ENCODE measurements around the gene EFCAB8.

Gene EFCAB8

DNA sequence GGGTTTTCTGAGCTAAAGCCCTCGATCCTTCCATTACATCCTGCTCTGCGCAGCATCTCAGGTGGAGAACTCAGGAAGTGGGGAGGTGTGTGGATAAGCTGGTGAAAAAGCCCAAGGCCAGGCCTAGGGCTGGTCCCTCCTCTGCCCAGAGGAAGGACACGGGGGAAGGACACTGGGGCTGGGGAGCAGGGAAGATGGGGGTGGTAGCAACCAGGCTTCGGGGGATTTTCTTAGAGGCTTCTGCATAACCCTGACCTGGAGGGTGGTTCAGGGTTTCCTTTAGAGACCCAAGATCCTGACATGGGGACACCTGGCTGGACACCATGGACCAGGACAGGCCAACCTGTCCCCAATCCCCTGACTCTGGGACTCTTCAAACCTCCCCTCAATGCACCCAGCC, 107.7 kb downstream of the EFCAB8 start:
- TF ChIP-seq, protein P1, sequence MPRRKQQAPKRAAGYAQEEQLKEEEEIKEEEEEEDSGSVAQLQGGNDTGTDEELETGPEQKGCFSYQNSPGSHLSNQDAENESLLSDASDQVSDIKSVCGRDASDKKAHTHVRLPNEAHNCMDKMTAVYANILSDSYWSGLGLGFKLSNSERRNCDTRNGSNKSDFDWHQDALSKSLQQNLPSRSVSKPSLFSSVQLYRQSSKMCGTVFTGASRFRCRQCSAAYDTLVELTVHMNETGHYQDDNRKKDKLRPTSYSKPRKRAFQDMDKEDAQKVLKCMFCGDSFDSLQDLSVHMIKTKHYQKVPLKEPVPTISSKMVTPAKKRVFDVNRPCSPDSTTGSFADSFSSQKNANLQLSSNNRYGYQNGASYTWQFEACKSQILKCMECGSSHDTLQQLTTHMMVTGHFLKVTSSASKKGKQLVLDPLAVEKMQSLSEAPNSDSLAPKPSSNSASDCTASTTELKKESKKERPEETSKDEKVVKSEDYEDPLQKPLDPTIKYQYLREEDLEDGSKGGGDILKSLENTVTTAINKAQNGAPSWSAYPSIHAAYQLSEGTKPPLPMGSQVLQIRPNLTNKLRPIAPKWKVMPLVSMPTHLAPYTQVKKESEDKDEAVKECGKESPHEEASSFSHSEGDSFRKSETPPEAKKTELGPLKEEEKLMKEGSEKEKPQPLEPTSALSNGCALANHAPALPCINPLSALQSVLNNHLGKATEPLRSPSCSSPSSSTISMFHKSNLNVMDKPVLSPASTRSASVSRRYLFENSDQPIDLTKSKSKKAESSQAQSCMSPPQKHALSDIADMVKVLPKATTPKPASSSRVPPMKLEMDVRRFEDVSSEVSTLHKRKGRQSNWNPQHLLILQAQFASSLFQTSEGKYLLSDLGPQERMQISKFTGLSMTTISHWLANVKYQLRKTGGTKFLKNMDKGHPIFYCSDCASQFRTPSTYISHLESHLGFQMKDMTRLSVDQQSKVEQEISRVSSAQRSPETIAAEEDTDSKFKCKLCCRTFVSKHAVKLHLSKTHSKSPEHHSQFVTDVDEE (CRISPR knock-in tag; IDR thresholded peaks at IDR 0.05): no peak
- ATAC-seq: no peak

DNA sequence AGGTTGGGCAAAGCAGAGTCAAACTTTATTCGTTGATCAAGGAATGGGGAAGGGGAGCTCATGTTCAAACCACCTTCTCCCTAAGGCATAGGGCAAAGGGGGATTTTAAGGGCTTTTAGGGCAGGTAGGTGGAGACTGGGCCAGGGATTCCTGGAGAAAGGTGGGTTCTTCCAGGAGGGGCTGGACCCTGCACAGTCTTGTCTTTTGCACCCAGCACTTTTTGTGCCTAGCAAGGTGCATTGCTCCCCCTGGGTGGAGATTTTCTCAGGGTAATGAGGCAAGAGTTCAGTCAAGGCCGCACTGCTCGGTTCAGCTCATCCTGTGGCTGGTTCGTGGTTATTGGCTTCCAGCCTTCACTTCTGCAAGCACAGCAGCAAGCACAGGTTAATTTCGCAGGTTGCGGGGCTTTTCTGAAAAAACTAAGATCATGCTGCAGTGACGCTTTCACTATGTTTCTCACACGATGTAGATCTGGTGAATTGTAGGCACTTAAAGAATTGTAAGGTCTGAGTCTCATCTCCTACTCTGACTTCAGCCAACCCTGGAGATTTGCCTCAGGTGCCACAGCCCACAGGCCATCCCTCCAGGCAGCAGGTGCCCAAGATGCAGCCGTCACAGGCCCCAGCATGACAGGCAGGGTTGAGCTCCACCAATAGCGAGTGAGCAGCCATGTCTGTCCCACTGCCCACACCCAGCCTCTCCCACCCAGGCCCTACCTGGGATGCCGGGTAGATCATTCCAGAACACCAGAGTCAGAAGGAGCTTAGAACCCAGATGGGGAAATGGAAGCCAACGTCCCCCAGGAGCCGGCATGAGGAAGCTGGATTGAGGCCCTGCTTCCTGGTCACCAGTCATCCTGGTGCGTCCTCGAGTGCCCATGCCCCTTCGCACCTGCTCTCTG, 108.4 kb downstream of the EFCAB8 start:
- no peak for ATAC-seq
- TF ChIP-seq TOX (CRISPR knock-in tag; IDR thresholded peaks at IDR 0.05; ENCODE audit: borderline replicate concordance) (no peak), OSR1 (CRISPR knock-in tag; IDR thresholded peaks at IDR 0.05) (no peak), ESRRG (CRISPR knock-in tag; IDR thresholded peaks at IDR 0.05) (no peak), ARNTL (CRISPR knock-in tag; IDR thresholded peaks at IDR 0.05; ENCODE audit: borderline replicate concordance, low read depth) (no peak), ZNF8 (CRISPR knock-in tag; IDR thresholded peaks at IDR 0.05) (no peak), TCF4 (CRISPR knock-in tag; IDR thresholded peaks at IDR 0.05; ENCODE audit: borderline replicate concordance) (no peak), ZFP3 (CRISPR knock-in tag; IDR thresholded peaks at IDR 0.05) (no peak), ZNF70 (CRISPR knock-in tag; IDR thresholded peaks at IDR 0.05) (no peak), ZFP30 (CRISPR knock-in tag; IDR thresholded peaks at IDR 0.05) (no peak), CSDC2 (CRISPR knock-in tag; IDR thresholded peaks at IDR 0.05) (no peak), ZNF565 (CRISPR knock-in tag; conservative IDR thresholded peaks at IDR 0.05; ENCODE audit: low read depth) (no peak), BACH2 (CRISPR knock-in tag; IDR thresholded peaks at IDR 0.05; ENCODE audit: borderline replicate concordance) (no peak), RARB (CRISPR knock-in tag; IDR thresholded peaks at IDR 0.05) (no peak), GLIS3 (CRISPR knock-in tag; IDR thresholded peaks at IDR 0.05) (no peak), PPARA (CRISPR knock-in tag; IDR thresholded peaks at IDR 0.05; ENCODE audit: borderline replicate concordance) (no peak), ZC3H10 (CRISPR knock-in tag; IDR thresholded peaks at IDR 0.05) (no peak)
- TF ChIP-seq, protein P1 (CRISPR knock-in tag; IDR thresholded peaks at IDR 0.05): no peak
- TF ChIP-seq, protein P2, sequence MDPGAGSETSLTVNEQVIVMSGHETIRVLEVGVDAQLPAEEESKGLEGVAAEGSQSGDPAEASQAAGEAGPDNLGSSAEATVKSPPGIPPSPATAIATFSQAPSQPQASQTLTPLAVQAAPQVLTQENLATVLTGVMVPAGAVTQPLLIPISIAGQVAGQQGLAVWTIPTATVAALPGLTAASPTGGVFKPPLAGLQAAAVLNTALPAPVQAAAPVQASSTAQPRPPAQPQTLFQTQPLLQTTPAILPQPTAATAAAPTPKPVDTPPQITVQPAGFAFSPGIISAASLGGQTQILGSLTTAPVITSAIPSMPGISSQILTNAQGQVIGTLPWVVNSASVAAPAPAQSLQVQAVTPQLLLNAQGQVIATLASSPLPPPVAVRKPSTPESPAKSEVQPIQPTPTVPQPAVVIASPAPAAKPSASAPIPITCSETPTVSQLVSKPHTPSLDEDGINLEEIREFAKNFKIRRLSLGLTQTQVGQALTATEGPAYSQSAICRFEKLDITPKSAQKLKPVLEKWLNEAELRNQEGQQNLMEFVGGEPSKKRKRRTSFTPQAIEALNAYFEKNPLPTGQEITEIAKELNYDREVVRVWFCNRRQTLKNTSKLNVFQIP (CRISPR knock-in tag; IDR thresholded peaks at IDR 0.05; ENCODE audit: borderline replicate concordance, low read depth): no peak
- TF ChIP-seq, protein P3, sequence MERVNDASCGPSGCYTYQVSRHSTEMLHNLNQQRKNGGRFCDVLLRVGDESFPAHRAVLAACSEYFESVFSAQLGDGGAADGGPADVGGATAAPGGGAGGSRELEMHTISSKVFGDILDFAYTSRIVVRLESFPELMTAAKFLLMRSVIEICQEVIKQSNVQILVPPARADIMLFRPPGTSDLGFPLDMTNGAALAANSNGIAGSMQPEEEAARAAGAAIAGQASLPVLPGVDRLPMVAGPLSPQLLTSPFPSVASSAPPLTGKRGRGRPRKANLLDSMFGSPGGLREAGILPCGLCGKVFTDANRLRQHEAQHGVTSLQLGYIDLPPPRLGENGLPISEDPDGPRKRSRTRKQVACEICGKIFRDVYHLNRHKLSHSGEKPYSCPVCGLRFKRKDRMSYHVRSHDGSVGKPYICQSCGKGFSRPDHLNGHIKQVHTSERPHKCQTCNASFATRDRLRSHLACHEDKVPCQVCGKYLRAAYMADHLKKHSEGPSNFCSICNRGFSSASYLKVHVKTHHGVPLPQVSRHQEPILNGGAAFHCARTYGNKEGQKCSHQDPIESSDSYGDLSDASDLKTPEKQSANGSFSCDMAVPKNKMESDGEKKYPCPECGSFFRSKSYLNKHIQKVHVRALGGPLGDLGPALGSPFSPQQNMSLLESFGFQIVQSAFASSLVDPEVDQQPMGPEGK (CRISPR knock-in tag; IDR thresholded peaks at IDR 0.05; ENCODE audit: borderline replicate concordance): no peak

DNA sequence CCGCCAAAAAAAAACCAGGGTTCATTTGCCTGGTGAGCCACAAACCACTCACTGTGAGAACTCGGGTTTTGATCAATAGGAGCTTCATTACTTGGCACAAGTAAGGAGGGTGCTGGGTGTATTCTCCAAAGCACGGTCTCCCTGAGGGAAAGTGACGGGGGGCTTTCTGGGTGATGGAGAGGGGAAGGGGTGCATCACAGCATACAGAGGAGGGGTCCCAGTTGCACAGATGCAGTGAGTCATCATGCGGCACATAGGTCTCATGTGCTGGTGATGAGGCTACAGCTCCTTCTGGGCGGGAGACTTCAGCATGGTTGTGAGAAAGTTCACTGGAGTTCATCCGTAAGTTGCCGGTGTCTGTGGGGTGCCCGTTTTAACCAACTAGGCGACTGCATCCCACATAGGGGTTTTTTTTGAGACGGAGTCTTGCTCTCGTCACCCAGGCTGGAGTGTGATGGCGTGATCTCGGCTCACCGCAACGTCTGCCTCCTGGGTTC, 109.3 kb downstream of the EFCAB8 start:
- TF ChIP-seq ZC3H10 (CRISPR knock-in tag; IDR thresholded peaks at IDR 0.05): no peak
- TF ChIP-seq SNAI2 (CRISPR knock-in tag; IDR thresholded peaks at IDR 0.05): no peak
- TF ChIP-seq CSDC2 (CRISPR knock-in tag; IDR thresholded peaks at IDR 0.05): no peak
- no peak for TF ChIP-seq PPARA (CRISPR knock-in tag; IDR thresholded peaks at IDR 0.05; ENCODE audit: borderline replicate concordance)
- TF ChIP-seq TCF4 (CRISPR knock-in tag; IDR thresholded peaks at IDR 0.05; ENCODE audit: borderline replicate concordance): no peak
- TF ChIP-seq ZNF8 (CRISPR knock-in tag; IDR thresholded peaks at IDR 0.05): no peak
- no peak for TF ChIP-seq OSR1 (CRISPR knock-in tag; IDR thresholded peaks at IDR 0.05)
- TF ChIP-seq ZNF565 (CRISPR knock-in tag; conservative IDR thresholded peaks at IDR 0.05; ENCODE audit: low read depth): no peak
- TF ChIP-seq, protein P3 (CRISPR knock-in tag; IDR thresholded peaks at IDR 0.05; ENCODE audit: borderline replicate concordance): no peak
- no peak for TF ChIP-seq ESRRG (CRISPR knock-in tag; IDR thresholded peaks at IDR 0.05)
- TF ChIP-seq RARB (CRISPR knock-in tag; IDR thresholded peaks at IDR 0.05): no peak
- TF ChIP-seq, protein P2 (CRISPR knock-in tag; IDR thresholded peaks at IDR 0.05; ENCODE audit: borderline replicate concordance, low read depth): no peak
- no peak for ATAC-seq

Measured in SK-N-SH treated with all-trans-retinoic acid at 6 μM for 48 hours (cell line).